Peyer's patch (tissue), 4 donors: ENCODE data around the gene DUSP9.

Experiments
- POLR2A ChIP-seq, 2 donors: fragments of 450-650 bp; IDR thresholded peaks; one replicate each; pipeline ENCODE4 v1.5.1; 2017; ENCODE audit warnings: antibody characterized with exemption in 2 of 2, mild to moderate bottlenecking in 2 of 2, moderate library complexity in 2 of 2
- TF ChIP-seq, protein P1 (sequence below), 6 experiments: fragments of 450-650 bp in 4 of 6; fragments of 200-600 bp in 2 of 6; sonication (generic) in 1 of 6; IDR thresholded peaks; one replicate each; pipeline ENCODE4 v1.5.1; 2017 to 2019; ENCODE audit warnings: antibody characterized with exemption in 6 of 6, mild to moderate bottlenecking in 3 of 6, moderate library complexity in 1 of 6

DNA sequence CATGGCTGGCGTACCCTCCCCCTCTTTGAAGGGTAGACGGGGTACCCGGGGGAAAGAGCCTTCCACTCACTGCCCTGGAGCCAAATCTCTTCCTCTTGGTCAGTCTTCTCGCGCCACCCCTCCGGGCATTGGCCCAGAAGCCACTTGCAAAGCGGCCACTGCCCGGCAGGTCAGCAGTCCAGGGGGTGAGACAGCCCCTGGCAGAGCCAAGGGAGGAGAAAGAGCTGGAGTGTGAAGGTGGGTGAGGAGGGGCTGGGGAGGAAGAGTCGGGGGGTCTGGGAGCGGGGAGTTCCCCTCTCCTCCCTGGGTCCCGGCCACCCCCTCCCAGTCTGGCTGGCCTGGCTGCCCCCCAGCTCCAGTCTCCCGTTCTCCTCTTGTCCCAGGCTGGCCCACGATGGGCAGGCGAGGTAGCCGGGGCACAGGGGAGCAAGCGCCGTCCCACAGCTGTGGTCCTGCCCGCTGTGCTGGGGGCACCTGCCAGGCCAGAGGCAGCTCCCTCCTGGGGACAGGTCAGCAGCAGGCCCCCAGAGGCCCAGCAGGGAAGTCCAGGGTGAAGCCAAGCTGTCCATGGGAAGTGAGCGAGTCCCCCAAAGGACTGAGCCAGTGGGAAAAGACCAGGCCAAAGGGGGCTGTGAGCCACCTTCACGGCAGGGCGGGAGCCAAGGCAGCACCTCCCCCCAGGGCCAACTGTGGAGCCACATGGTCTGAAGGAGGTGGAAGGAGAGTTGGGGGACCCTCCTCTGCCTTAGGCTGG is 21.6 kb upstream of the DUSP9 start:
- TF ChIP-seq, protein P1, sequence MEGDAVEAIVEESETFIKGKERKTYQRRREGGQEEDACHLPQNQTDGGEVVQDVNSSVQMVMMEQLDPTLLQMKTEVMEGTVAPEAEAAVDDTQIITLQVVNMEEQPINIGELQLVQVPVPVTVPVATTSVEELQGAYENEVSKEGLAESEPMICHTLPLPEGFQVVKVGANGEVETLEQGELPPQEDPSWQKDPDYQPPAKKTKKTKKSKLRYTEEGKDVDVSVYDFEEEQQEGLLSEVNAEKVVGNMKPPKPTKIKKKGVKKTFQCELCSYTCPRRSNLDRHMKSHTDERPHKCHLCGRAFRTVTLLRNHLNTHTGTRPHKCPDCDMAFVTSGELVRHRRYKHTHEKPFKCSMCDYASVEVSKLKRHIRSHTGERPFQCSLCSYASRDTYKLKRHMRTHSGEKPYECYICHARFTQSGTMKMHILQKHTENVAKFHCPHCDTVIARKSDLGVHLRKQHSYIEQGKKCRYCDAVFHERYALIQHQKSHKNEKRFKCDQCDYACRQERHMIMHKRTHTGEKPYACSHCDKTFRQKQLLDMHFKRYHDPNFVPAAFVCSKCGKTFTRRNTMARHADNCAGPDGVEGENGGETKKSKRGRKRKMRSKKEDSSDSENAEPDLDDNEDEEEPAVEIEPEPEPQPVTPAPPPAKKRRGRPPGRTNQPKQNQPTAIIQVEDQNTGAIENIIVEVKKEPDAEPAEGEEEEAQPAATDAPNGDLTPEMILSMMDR (IDR thresholded peaks at IDR 0.05), result no peak
- TF ChIP-seq POLR2A (IDR thresholded peaks at IDR 0.05), result no peak
